ENCODE measurements around the gene ZNF394.

DNA sequence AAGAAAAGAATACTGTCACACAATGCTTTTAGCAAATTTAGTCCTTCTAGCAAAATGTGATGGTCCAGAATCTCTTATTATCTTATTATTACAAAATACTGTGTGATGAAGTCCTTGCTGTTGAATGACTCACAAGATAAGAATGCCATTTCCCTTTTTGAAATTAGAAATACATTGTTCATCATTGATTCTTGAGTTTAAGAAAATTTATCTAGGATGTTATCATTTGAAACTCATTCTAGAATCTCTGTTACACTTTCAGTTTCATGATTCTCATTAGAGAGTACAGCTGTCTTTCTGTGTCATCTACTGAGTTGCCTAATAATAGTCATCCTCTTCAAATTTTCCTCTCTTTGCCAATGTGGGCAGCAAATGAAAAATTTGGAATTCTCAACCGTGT is 14.0 kb upstream of the ZNF394 start:
- no peak for TF ChIP-seq CTCF (IDR thresholded peaks at IDR 0.05; ENCODE audit: extremely low read depth in 1 of 2, insufficient read depth in 1 of 2, low read depth in 1 of 2, low read length in 2 of 2)
- no peak for TF ChIP-seq POLR2AphosphoS5 (IDR thresholded peaks at IDR 0.05; ENCODE audit: insufficient read depth, low read depth, low read length)
- no peak for TF ChIP-seq POLR2A (IDR thresholded peaks at IDR 0.05; ENCODE audit: low read depth, low read length)
- TF ChIP-seq GATA2 (IDR thresholded peaks at IDR 0.05; ENCODE audit: insufficient read depth, insufficient read length, low read depth, low read length), result no peak
- TF ChIP-seq JUN (IDR thresholded peaks at IDR 0.05; ENCODE audit: borderline replicate concordance, insufficient read depth, insufficient read length, low read depth), result peak; percentile 40
